Activated CD4-positive, alpha-beta T cell treated with anti-CD3 and anti-CD28 coated beads, Interleukin-2, amount 50 U/mL, for 1 hour (primary cell): ENCODE measurements around the gene PRRT3.
"Not testable (repeated sequence)": the region's sequence is repeated elsewhere in the genome, so short reads cannot be mapped to it uniquely, and the experiment has no call there.

Experiments
- DNase-seq: peaks from one replicate; pipeline ENCODE4 v3.0.0-alpha.2; 2020

Gene PRRT3

GRCh38 chr3:9947025-9947995 lies 4.9 kb downstream of the PRRT3 start:
- no peak for DNase-seq

GRCh38 chr3:9946112-9947024 lies 5.8 kb downstream of the PRRT3 start:
- DNase-seq: peak; percentile 80

GRCh38 chr3:9945358-9945757 lies 6.8 kb downstream of the PRRT3 start:
- DNase-seq: no peak

- no peak for DNase-seq
Measured at GRCh38 chr3:9944271-9944670, 7.9 kb downstream of the PRRT3 start.

GRCh38 chr3:9942934-9943690 lies 9.1 kb downstream of the PRRT3 start:
- no peak for DNase-seq

- DNase-seq: no peak
Measured at GRCh38 chr3:9942164-9942563, 10.0 kb downstream of the PRRT3 start.

GRCh38 chr3:9940746-9941145 lies 11.5 kb downstream of the PRRT3 start:
- DNase-seq: no peak

GRCh38 chr3:9939906-9940305 lies 12.3 kb downstream of the PRRT3 start:
- not testable (repeated sequence) for DNase-seq

- no peak for DNase-seq
Measured at GRCh38 chr3:9938966-9939365, 13.2 kb downstream of the PRRT3 start.

- DNase-seq: no peak
Measured at GRCh38 chr3:9937486-9938238, 14.5 kb downstream of the PRRT3 start.

- no peak for DNase-seq
Measured at GRCh38 chr3:9935966-9936510, 16.2 kb downstream of the PRRT3 start.

GRCh38 chr3:9934993-9935392 lies 17.2 kb downstream of the PRRT3 start:
- DNase-seq: no peak

GRCh38 chr3:9934235-9934621 lies 18.0 kb downstream of the PRRT3 start:
- DNase-seq: peak; percentile 48

GRCh38 chr3:9933561-9934234 lies 18.5 kb downstream of the PRRT3 start, which contains the start of gene CRELD1:
Gene CRELD1 (plus strand): TSS chr3:9933834. CDS start chr3:9934439, 605 bp downstream.
- DNase-seq: peak; percentile 97

- DNase-seq: peak; percentile 86
Measured at GRCh38 chr3:9932843-9933560, 19.2 kb downstream of the PRRT3 start.

GRCh38 chr3:9932535-9932842 lies 19.7 kb downstream of the PRRT3 start:
- DNase-seq: no peak

- no peak for DNase-seq
Measured at GRCh38 chr3:9930804-9931418, 21.3 kb downstream of the PRRT3 start.

- no peak for DNase-seq
Measured at GRCh38 chr3:9928158-9928557, 24.1 kb downstream of the PRRT3 start.

GRCh38 chr3:9918261-9919038 lies 33.8 kb downstream of the PRRT3 start:
- DNase-seq: no peak
